ENCODE results near the gene CHCHD10.

The CHCHD10 gene

DNA sequence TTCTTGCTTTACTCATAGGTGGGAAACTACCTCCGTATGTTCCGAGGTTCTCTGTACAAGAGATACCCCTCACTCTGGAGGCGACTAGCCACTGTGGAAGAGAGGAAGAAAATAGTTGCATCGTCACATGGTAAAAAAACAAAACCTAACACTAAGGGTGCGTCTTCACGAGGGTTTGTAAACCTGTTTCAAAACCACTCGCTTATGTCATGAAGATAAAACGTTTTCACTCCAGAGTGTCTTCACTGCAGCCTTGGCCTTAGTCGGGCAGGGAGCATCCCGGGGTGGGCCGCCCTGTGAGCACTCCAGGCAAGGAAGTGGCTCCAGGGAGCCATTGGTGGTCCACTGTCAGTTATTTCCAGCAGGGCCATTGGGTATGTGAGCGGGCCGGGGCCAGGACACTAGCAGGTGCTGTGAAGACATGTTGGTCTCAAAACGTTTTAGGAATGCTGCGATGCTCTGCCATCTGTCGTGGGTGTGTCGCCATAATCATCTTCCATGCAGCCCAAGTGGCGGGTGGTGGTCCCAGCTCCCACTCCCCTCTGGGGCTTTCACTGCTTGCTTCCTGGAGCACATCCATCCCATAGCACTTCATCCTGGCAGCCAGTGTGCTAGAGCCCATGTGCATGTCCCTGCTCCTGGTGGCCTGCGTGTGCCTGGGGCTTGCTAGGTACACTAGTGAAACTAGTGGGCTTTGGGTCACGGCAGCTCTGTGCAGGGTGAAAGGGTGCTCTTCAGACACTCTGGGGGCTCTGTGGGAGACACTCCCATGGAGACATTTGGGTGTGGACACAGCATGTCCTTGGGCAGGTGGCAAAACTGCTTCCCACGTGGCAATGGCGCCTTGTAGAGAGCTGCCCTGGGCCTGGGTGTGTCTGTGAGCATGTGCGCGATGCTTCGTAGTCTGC, 24.2 kb upstream of the CHCHD10 start:
- H3K27ac ChIP-seq = no peak overlapping the region
- TF ChIP-seq ZFX (IDR thresholded peaks at IDR 0.05; ENCODE audit: borderline replicate concordance) = no peak
- TF ChIP-seq, protein P1, sequence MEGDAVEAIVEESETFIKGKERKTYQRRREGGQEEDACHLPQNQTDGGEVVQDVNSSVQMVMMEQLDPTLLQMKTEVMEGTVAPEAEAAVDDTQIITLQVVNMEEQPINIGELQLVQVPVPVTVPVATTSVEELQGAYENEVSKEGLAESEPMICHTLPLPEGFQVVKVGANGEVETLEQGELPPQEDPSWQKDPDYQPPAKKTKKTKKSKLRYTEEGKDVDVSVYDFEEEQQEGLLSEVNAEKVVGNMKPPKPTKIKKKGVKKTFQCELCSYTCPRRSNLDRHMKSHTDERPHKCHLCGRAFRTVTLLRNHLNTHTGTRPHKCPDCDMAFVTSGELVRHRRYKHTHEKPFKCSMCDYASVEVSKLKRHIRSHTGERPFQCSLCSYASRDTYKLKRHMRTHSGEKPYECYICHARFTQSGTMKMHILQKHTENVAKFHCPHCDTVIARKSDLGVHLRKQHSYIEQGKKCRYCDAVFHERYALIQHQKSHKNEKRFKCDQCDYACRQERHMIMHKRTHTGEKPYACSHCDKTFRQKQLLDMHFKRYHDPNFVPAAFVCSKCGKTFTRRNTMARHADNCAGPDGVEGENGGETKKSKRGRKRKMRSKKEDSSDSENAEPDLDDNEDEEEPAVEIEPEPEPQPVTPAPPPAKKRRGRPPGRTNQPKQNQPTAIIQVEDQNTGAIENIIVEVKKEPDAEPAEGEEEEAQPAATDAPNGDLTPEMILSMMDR (IDR thresholded peaks at IDR 0.05) = no peak

DNA sequence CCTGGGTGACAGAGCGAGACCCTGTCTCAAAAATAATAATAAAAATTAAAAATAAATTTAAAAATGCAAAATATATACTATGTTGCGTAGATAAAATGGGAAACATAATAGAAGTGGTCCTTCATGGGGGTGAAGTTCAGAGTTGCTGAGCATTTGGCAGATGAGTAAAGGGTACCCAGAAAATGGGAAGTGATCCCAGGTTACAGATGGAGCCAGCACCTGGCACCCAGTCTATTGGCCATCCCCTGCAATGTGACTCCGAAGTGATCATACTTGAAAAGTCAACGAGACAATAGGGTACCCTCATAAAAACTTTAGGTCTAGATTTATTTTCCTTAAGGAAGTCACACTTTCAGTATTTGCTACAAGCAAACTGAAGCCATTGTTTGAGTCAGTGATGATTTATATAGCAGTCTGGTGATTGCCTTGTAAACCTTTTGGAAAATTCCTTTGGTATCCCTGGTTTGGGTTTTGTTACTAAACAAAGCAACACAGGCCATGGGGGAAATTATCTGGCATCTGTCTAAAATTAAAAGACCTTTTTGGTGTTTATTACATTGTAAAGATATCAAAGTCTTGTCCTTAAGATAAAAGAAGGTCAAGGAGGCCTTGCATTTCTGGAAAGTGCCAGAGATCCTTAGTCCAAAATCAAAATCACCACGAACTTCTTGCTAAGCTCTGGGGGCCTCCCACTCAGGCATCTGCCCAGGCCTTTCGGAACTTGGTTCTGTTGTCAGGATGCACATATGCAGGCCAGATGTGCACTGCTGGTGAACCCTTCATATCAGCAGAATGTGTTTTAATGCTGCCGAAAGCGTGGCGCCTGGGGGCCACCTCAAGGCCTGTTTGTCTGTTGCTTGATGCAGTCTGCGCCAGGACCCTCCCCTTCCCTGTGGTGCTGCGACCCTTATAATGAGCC, 23.3 kb upstream of the CHCHD10 start:
- no peak for TF ChIP-seq ZFX (IDR thresholded peaks at IDR 0.05; ENCODE audit: borderline replicate concordance)
- TF ChIP-seq, protein P1 (IDR thresholded peaks at IDR 0.05) = no peak
- H3K27ac ChIP-seq = no peak overlapping the region

DNA sequence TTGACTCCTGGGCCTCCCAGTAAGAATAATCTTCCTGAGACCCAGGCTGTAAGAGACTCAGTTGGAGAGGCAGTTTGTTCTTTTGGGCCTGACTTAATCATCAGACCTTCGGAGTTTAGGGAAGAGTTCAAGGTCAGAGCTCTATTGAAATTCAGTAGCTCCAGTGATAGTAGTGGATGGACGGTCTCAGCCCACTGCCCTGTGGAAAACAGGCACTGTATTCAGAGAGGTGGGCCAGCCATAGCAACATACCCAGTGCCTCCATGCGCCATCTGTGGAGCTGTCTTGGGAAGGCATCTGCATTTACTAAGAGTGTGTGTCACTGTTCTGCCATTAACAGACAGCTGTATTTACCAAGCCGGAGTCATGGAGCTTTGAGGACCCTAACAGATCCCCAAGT, 21.9 kb upstream of the CHCHD10 start:
- TF ChIP-seq, protein P1 (IDR thresholded peaks at IDR 0.05) = no peak
- TF ChIP-seq ZFX (IDR thresholded peaks at IDR 0.05; ENCODE audit: borderline replicate concordance) = no peak
- peak overlapping the region; percentile 98; the same call in 1 of the 2 replicates for H3K27ac ChIP-seq

DNA sequence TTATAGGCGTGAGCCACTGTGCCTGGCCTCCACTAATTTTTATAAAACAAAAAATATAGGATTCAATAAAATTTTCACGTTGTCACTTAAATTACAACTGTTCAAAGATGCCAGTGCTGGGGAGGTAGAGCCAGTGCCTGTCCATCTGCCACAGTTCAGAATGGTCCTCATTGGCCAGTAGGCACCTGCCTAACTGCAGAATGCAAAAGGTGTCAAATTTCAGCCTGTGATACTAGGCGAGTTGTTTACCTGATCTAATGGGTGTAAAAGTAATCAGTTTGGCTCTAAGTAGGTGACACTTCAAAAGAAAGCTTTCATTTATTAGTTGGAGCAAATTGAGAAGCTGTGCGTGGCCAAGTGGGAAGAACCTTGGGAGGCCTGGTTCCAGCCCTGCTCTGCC, 21.3 kb upstream of the CHCHD10 start:
- TF ChIP-seq, protein P1 (IDR thresholded peaks at IDR 0.05) = no peak
- no peak for TF ChIP-seq ZFX (IDR thresholded peaks at IDR 0.05; ENCODE audit: borderline replicate concordance)
- peak overlapping the region; percentile 98 for H3K27ac ChIP-seq

DNA sequence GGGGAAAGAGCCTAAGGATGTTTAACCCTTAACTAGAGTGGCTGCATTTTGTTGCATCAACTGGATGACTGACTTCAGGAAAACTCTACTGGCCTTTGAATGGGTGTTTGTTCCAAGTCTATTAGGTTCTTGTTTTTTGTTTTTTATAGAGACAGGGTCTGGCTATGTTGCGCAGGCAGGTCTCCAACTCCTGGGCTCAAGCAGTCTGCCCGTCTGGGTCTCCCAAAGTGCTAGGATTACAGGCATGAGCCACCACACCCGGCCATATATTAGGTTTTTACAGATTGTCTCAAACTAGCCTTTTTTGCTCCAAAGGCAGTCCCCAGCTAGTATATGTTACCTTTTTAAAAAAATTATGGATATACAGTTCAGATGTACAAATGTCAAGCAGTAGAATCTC, 20.1 kb upstream of the CHCHD10 start:
- TF ChIP-seq, protein P1 (IDR thresholded peaks at IDR 0.05) = no peak
- no peak for TF ChIP-seq ZFX (IDR thresholded peaks at IDR 0.05; ENCODE audit: borderline replicate concordance)
- peak overlapping the region; percentile 98 for H3K27ac ChIP-seq

DNA sequence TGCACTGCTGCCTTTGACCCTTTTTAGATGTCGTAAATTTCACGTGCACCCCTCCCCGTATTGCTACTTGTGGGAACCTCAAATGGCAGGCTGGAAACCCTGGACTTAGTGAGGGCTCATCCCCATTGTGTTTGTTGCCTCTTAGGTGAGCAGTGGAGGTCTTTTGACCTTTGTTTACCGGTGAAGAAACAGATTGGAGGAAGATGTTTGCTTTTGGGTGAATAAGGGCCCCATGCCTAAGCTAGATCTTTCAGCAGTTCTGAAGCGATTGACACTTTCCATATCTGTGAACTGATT, 19.8 kb upstream of the CHCHD10 start:
- TF ChIP-seq ZFX (IDR thresholded peaks at IDR 0.05; ENCODE audit: borderline replicate concordance) = no peak
- TF ChIP-seq, protein P1 (IDR thresholded peaks at IDR 0.05) = no peak
- peak overlapping the region; percentile 98 for H3K27ac ChIP-seq

Measured in 22Rv1 (cell line).